GM12892 (cell line): ENCODE measurements around the gene DNPEP.

Experiments
- POLR2A ChIP-seq: IDR thresholded peaks from 2 replicates; pipeline ENCODE4 v1.6.1; 2011; ENCODE audit warnings: low read depth, low read length, control low read depth
- POLR2AphosphoS5 ChIP-seq: IDR thresholded peaks from 2 replicates; pipeline ENCODE4 v1.6.1; 2011; ENCODE audit warnings: low read depth, low read length, control low read depth

DNA sequence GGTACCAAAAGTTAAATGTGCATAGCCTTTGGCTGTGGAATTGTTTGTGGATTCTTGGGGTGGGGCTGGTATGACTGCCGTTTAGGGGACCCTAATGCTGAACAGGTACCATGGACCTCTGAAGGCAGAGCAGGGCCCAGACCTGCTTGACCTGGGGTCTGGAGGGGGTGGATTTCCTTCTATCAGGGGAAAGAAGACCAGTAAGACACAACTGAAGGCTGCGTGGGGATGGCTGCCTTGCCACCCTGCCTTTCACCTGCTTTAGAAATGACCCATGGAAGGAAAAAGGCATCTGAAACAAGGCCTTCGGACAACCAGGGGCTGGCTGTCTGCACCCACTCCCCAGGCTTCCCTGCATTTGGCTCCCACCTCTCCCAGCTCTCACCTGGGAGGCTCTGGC is 37.5 kb downstream of the DNPEP start:
- TF ChIP-seq POLR2A (no peak), POLR2AphosphoS5 (no peak)
